Measurements from ENCODE around the gene HSPB6.

The HSPB6 gene

GRCh38 chr19:35767288-35768081, 10.7 kb upstream of the HSPB6 start:
- DNase-seq (ENCODE audit: low read depth): no peak

- no peak for DNase-seq (ENCODE audit: low read depth)
Observed at GRCh38 chr19:35766571-35767104, 9.8 kb upstream of the HSPB6 start.

- DNase-seq (ENCODE audit: low read depth): no peak
Observed at GRCh38 chr19:35764432-35765315, 7.8 kb upstream of the HSPB6 start.

GRCh38 chr19:35760711-35761349, 4.0 kb upstream of the HSPB6 start:
- no peak for DNase-seq (ENCODE audit: low read depth)

DNA sequence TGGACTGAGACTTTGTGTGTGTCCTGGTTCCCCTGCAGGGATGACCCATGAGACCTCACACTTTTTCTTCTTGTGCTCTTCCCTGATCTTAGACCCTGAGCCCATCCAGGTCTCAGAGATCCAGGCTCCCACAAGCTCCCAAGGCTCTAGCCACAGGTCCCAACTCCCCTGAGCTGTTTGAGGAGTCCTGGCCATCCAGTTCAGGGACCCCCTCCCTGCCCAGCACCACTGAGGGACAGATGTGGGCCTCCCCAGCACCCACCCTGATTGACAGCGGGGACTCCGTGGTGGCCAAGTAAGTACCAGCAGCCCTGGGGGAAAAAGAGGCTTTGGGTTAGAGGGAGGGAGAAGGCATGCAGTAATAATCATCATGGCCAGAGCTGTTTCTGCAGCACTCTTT, 2.9 kb upstream of the HSPB6 start:
- DNase-seq (ENCODE audit: low read depth): no peak

- peak; percentile 95 for DNase-seq (ENCODE audit: low read depth)
Observed at GRCh38 chr19:35757749-35758608, 1.1 kb upstream of the HSPB6 start, which contains the start of gene PROSER3. Gene PROSER3, plus strand, starts transcription at chr19:35758176. Its CDS starts 40 bp downstream, at chr19:35758216.

DNA sequence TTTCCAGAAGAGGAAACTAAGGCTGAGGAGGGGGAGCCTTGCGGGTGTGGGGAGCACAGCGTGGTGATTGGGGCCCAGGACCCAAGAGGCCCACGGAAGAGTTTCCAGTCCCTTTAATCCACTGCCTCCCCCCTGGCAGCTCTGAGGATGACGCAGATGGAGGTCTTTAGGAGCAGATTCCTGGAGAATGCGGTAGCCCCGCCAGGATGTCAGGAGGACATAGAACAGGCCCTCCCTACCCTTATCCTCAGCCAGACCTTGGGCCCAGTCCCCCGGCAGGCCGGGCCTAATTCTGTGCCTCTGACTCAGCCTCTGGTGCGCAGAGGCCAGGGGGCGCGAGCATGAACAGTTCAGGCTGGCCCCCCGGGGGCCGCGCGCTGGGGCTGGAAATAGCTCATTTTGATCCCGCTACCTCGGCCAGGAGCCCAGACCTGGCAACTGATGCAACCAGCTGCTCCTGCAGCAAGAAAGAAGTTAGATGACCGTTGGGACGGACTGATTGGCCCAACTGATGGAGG, 461 bp upstream of the HSPB6 start:
- DNase-seq (ENCODE audit: low read depth): no peak

DNA sequence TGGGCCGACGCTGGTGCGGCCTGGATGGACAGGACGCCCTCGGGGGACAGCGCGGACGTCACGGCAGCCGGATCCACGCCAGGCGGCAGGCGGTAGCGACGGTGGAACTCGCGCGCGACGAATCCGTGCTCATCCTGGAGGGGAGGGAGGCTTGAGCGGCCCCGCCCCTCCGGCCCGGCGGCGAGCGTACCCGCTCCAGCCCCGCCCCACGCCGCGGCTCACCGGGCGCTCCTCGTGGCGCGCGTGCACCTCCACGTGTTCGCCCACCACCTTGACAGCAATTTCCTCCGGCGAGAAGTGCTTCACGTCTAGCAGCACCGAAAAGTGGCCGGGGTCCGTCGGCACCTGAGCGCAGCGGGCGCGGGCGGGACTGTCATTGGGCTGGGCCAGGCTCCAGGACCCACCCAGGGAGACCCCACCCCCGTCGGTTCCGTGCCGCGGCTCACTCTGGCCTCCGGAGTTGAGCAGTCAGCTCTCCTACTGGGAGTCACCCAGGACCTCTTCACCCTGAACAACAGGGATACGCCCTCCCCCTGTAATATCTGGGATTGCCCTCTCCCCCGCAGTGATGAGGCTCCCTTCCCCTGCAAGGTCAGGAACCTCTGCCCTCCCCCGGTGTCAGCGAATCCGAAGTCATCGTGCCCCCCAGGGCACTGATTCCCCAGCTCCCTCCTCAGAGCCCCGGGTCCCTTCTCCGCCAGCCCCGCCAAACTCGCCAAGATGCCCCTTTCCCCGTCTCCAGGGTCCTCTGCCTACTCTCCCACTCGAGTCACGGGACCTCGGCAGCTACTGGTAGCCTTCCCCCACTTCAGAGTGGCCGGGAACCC, 1.1 kb downstream of the HSPB6 start:
- DNase-seq (ENCODE audit: low read depth): no peak

DNA sequence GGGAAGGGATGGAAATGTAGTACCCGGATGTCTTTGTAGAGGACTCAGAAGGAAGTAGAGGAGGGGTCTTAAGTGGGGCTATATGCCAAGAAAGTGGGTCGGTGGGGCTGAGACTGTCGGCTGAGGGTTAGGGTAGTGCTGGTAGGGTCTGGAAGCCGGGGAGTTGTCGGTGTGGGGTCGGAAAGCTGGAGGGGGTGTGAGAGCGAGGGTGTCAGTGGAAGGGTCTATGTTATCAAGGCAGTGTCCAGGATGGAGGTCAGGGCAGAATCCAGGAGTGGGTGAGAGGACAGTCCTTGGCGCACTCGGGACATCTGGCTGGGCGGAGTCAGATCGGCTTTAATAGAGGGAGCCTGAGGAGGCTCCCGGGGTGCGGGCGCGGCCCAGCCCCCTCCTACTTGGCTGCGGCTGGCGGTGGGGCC, 1.7 kb downstream of the HSPB6 start:
- no peak for DNase-seq (ENCODE audit: low read depth)

GRCh38 chr19:35754370-35755130, 2.3 kb downstream of the HSPB6 start:
- no peak for DNase-seq (ENCODE audit: low read depth)

- no peak for DNase-seq (ENCODE audit: low read depth)
Observed at GRCh38 chr19:35753634-35754369, 3.0 kb downstream of the HSPB6 start.

DNA sequence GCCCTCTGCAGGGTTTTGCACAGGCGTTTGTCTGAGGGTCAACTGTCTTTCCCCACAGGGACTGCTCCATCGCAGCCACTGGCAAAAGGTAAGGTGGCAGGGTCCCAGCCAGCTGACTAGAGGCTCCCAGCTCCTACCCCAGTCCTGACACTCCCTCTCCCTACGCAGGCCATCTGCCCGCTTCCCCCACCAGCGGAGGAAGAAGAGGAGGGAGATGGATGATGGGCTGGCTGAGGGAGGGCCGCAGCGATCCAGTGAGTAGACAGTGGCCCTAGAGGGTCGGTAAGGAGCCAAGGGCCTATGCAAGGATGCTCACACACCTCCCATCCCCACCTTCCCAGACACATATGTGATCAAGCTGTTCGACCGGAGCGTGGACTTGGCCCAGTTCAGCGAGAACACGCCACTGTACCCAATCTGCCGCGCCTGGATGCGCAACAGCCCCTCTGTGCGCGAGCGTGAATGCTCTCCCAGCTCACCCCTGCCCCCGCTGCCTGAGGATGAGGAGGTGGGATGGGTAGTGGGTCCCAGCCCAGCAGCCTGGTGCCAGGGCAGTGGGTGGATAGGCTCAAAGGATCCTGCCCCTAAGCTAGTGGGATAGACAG, 4.0 kb downstream of the HSPB6 start:
- no peak for DNase-seq (ENCODE audit: low read depth)

DNA sequence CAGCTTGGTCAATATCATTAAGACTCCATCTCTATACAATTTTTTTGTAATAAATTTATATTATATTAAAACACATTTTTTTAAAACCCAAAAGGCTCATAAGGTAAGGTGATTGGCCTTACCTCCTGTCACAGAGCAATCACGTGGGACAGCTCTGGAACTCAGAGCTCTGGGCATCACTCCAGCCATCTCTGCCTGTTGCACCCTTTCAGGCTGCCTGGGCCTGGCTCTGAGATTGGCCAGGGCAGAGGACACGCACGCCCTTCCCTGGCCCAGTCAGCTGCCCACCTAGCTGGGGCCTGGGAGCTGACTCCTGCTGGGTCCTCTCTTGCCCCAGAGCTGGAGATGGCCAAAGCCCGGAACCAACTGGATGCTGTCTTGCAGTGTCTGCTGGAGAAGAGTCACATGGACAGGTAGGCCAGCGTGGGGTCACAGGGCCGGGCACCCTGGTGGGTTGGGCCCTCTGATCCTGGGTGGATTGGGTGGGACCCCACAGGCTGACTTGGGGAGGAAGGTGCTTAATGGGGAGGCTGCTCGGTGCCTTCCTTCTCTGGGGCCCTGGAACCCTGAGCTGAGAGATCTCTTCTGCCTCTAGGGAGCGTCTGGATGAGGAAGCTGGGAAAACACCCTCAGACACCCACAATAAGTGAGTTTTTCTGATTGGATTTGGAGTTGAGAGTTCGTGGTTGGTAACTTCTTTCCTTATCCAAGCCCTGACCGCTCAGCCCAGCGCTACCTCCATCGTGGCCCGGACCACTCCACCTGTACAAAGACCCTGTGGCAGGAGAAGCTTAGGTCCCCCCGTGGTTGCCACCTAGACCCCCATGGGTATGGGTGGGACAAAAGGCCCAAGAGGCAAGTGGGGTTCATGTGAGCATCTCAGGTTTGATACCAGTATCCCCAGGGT, 4.7 kb downstream of the HSPB6 start:
- no peak for DNase-seq (ENCODE audit: low read depth)

DNA sequence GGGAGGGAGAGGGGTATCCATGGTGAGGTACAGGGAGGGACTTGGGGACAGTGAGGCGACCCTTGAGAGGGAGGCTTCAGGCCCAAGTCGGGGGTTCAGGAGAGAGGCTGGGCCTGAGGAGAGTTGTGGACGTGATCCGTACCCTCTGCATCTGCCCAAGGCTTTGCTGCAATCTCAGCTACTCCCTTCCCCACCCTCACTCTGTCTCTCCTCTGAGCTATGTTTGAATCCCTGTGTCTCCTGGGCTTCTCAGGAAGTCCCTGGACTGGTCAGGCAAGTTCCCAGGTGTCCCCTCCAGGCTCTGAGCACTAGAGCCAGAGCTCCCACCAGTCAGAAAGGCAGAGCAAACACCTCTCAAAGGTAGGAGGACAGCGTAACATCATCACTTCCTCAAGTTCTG, 6.7 kb downstream of the HSPB6 start:
- DNase-seq (ENCODE audit: low read depth): no peak

DNA sequence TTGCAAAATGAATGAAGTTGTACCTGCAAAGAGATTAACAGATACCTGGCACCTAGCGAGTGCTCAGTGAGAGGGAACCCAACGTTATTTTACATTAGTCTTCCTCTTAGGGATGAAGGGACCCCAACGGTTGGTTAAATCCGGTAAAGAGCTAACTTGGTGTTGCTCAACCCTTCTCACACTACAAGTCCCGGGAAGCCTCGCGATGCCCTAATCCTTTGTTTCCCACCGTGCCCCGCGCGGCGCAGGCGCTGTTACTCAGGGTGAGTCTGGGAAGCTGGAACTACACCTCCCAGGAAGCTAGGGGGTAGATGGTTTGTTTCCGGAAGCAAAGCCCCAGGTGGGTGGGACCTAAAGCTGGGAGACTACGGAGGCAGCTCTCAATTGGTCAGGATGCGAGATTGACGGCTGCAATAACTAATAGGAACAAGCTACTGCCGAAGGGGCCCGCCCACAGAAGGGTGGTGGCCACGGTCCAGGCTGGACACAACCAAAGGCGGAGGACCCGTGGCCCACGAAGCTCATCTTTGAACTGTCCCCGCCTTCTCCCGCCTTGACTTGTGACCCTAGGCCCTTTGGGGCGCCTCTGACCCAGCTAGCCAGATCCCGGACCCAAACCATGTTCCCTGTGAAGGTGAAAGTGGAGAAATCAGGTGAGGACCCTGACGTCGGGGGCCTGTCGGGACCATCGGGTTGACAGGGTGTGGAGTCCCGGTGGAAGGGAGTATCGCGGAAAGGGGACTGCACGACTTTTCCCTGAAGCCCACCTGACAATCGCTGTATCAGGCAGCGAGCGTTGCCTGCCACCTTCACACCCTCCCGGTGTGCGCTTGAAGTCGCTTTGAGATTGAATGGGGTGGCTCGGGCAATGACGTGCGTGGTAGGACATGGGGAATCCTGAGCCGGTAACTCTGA, 8.5 kb downstream of the HSPB6 start, which contains the start of gene LIN37:
Gene LIN37, plus strand, starts transcription at position 471 of the 915 bp plus-strand sequence. Its CDS starts 149 bp downstream, at position 620.
- DNase-seq (ENCODE audit: low read depth): peak; percentile 99

DNA sequence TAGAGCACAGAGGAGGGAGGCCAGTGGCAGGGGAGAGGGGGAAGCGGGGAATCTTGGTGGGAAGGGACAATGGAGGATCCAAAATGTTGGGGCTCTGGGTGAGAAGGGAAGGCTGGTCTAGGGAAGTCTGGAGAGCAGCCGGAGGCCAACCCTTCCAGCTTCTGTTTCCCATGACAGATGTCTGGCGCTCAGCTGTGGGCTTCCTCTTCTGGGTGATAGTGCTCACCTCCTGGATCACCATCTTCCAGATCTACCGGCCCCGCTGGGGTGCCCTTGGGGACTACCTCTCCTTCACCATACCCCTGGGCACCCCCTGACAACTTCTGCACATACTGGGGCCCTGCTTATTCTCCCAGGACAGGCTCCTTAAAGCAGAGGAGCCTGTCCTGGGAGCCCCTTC, 10.3 kb downstream of the HSPB6 start:
- DNase-seq (ENCODE audit: low read depth): no peak

Measured in stimulated activated CD8-positive, alpha-beta memory T cell treated with anti-CD3 and anti-CD28 coated beads, Interleukin-12 subunit alpha, Interleukin-12 subunit beta, amount 100 ng/mL, for 1 hour (primary cell).